ENCODE measurements around the gene BCLAF1. TPM values are rescaled to one million over a fixed set of nuclear protein-coding genes. Genes with fewer than 3 reads are reported as not detected.

Gene BCLAF1
- total and polyA plus RNA-seq, 2 donors (not counting 3 experiments of a cell fraction or from before 2014, with no cell fraction given): 23.4 to 151 TPM

GRCh38 chr6:136212608-136213007, 77.0 kb downstream of the BCLAF1 start:
- no peak overlapping the region for H2AFZ ChIP-seq (ENCODE audit: low read depth, low read length)
- POLR2A ChIA-PET: no interaction called here
- BruUV-seq (replicated peaks): no TSS peak
- no peak overlapping the region for H3K27ac ChIP-seq (ENCODE audit: insufficient read depth, low read depth, low read length)
- H3K79me2 ChIP-seq (ENCODE audit: control insufficient read depth, insufficient read depth, low read length): no peaks in the 10 kb centered on the region
- DNase-seq (ENCODE audit: low read depth, low spot score): no peak
- H4K20me1 ChIP-seq (replicated peaks; ENCODE audit: control insufficient read depth, extremely low read depth, insufficient read depth, low read length): no peaks in the 10 kb centered on the region
- intact Hi-C loops (cut with micrococcal nuclease): no loop called here
- FAIRE-seq: no peak
- H3K9ac ChIP-seq (replicated peaks; ENCODE audit: extremely low read depth, insufficient read depth, low read length): no peak overlapping the region
- H3K9me3 ChIP-seq (replicated peaks; ENCODE audit: control insufficient read depth, insufficient read depth, low read length): no peaks in the 10 kb centered on the region
- no peaks in the 10 kb centered on the region for H3K9me1 ChIP-seq (replicated peaks; ENCODE audit: control insufficient read depth, extremely low read depth, insufficient read depth, low read length)
- dilution Hi-C loops (cut with MboI; ENCODE audit: extremely low pct_ligation_motif_present, low sequenced_read_pairs): no loop called here
- H3K4me1 ChIP-seq (ENCODE audit: control insufficient read depth, extremely low read depth, insufficient read depth, low read length): no peaks in the 10 kb centered on the region
- CTCF ChIA-PET: interaction anchor here (0.9 to 1.0 kb wide), 2 partner anchors 12 to 303 kb away, joined by 4 read pairs; no protein-coding TSS in a partner anchor
- no peak overlapping the region for H3K4me2 ChIP-seq (ENCODE audit: insufficient read depth, low read length)
- TF ChIP-seq POLR2AphosphoS5 (IDR thresholded peaks at IDR 0.05; ENCODE audit: insufficient read depth, low read depth, low read length) (no peak), MAX (IDR thresholded peaks at IDR 0.05; ENCODE audit: insufficient read depth, insufficient read length) (no peak), MYC (IDR thresholded peaks at IDR 0.05; ENCODE audit: low read depth, low read length) (no peak), CTCF (IDR thresholded peaks at IDR 0.05; ENCODE audit: extremely low read depth in 1 of 2, insufficient read depth in 1 of 2, low read depth in 1 of 2, low read length in 2 of 2) (no peak), EZH2 (IDR thresholded peaks at IDR 0.05; ENCODE audit: borderline replicate concordance, low read depth, low read length, severe bottlenecking) (no peak), POLR2A (IDR thresholded peaks at IDR 0.05; ENCODE audit: low read depth, low read length) (no peak), FOS (IDR thresholded peaks at IDR 0.05; ENCODE audit: borderline replicate concordance, insufficient read depth, low read length) (no peak), JUN (IDR thresholded peaks at IDR 0.05; ENCODE audit: borderline replicate concordance, insufficient read depth, insufficient read length, low read depth) (no peak)
- H3K36me3 ChIP-seq (ENCODE audit: control insufficient read depth in 2 of 2, extremely low read depth in 1 of 2, insufficient read depth in 2 of 2, low read length in 2 of 2): no peaks in the 10 kb centered on the region
- no peak overlapping the region for H3K4me3 ChIP-seq (replicated peaks in 1 of 3; ENCODE audit: insufficient read depth in 1 of 3, low read depth in 1 of 3, low read length in 3 of 3)
- H3K27me3 ChIP-seq (ENCODE audit: control insufficient read depth in 2 of 2, insufficient read depth in 2 of 2, low read length in 2 of 2): no peaks in the 10 kb centered on the region

All from endothelial cell of umbilical vein (primary cell).